GM18858 (cell line): ENCODE measurements around the gene RAB10.
"Not testable (repeated sequence)": the region's sequence is repeated elsewhere in the genome, so short reads cannot be mapped to it uniquely, and the experiment has no call there.

Source experiments
- ATAC-seq: cut with Tn5 transposase; IDR thresholded peaks from one replicate; pipeline ENCODE4 v1.9.1; 2021; ENCODE audit not compliant: unreplicated experiment

The RAB10 gene

GRCh38 chr2:26086779-26087178, 52.9 kb downstream of the RAB10 start:
- ATAC-seq = no peak

- ATAC-seq = no peak
Observed at GRCh38 chr2:26088038-26088643, 54.3 kb downstream of the RAB10 start.

- not testable (repeated sequence) for ATAC-seq
Observed at GRCh38 chr2:26088931-26089330, 55.0 kb downstream of the RAB10 start.

- ATAC-seq = no peak
Observed at GRCh38 chr2:26089337-26089736, 55.5 kb downstream of the RAB10 start.

- no peak for ATAC-seq
Observed at GRCh38 chr2:26095758-26096157, 61.9 kb downstream of the RAB10 start.

GRCh38 chr2:26099933-26100332, 66.0 kb downstream of the RAB10 start:
- no peak for ATAC-seq

- no peak for ATAC-seq
Observed at GRCh38 chr2:26100384-26100783, 66.5 kb downstream of the RAB10 start.

DNA sequence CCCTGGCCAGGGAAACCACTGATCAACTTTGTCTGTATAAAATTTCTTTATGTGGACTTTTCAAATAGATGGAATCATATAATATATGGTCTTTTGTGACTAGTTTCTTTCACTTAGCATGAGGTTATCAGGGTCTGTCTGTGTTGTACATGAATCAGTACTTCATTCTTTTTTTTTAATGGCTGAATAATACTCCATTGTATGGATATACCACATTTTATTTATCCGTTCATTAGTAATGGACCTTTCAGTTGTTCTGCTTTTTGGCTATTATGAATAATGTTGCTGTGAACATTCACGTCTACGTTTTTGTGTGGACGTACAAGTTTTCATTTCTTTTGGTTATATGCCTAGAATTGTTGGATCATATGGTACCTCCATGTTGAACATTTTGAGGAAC, 69.9 kb downstream of the RAB10 start:
- ATAC-seq = no peak

DNA sequence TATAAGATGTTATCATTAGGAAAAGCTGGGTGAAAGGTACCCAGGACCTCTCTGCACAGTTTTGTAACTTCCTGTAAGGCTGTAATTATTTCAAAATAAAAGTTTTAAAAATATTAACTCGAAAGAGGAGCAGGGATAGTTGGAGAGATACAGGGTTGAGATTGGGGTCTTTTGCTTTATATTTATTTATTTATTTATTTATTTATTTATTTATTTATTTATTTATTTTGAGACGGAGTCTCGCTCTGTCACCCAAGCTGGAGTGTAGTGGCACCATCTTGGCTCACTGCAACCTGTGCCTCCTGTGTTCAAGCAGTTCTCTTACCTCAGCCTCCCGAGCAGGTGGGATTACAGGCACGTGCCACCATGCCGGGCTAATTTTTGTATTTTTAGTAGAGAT, 74.8 kb downstream of the RAB10 start:
- not testable (repeated sequence) for ATAC-seq

DNA sequence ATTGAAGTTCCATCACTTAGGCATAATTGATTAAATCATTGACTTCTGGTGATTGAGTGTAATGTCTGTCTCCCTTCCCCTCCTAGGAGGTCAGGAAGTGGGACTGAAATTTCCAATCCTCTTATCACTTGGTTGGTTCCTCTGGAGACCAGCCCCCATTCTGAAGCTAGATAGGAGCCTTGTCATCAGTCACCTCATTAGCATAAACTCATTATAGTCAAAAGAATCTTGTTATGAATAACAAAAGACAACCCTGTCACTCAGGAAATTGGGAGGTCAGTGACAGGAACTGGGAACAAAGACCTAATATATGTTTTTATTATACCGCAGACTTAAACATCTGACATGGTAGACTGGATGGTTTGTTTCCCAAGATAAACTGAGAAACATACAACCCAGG, 78.3 kb downstream of the RAB10 start:
- no peak for ATAC-seq

DNA sequence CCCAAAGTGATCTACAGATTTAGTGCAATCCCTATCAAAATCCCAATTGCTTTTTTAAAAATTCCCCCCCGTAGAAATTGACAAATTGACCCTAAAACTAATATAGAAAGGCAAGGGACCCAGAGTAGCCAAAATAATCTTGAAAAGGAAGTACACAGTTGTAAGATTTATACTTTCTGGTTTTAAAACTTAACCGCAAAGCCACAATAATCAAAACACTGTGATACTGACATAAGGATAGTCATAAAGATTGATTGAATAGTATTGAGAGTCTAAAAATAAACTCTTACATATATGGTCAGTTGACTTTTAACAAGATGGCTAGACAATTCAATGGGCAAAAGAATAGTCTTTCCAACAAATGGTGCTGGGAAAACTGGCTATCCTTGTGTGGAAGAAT, 80.3 kb downstream of the RAB10 start:
- no peak for ATAC-seq

DNA sequence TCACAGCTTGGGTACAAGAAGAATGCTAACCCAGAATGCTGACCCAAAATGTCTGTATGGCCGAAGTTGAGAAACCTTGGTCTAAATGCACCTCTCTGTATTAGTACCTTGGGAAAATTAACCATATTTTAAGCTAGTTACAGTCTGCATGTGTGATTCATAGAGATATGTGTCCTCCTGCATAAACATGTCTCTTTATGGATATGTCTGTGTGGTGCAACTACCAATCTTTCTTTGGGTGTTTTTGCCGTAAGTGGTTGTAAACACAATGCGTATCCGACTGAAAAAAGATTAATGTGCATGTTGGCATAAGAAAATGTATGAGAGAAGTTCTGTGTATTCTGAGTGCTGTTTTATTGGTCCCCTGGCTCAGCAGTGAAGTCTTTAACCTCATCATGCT, 84.8 kb downstream of the RAB10 start:
- no peak for ATAC-seq

DNA sequence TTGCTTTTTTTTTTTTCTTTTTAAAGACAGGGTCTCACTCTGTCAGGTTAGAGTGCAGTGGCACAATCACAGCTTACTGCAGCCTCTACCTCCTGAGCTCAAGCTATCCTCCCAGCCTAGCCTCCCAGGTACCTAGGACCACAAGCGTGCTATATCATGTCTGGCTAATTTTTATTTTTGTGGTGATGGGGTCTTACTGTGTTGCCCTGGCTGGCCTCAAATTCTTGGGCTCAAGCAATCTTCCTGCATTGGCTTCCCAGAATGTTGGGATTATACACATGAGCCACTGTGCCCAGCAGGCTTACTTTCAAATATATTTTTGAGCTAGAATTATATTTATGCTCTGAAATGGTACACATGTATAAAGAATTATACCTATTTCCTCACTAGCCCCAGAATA, 85.6 kb downstream of the RAB10 start:
- ATAC-seq = no peak

DNA sequence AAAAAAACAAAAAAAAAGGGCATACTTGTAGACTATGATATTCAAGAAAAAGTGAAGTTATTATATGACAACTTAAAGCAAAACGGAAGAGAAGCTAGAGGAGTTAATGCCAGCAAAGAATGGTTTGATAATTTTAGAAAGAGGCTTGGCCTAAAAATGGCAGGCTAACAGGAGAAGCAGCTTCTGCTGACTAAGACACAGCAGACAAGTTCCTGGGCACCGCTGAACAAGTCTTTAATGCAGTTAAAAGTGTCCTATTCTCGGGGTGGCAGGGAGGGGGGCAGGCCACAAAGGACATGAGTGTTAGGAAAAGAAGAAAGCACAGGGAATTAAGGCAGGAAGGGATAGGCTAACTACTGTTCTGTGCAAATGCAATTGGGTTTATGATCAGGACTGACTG, 88.7 kb downstream of the RAB10 start:
- no peak for ATAC-seq

GRCh38 chr2:26123426-26123825, 89.5 kb downstream of the RAB10 start:
- ATAC-seq = no peak

DNA sequence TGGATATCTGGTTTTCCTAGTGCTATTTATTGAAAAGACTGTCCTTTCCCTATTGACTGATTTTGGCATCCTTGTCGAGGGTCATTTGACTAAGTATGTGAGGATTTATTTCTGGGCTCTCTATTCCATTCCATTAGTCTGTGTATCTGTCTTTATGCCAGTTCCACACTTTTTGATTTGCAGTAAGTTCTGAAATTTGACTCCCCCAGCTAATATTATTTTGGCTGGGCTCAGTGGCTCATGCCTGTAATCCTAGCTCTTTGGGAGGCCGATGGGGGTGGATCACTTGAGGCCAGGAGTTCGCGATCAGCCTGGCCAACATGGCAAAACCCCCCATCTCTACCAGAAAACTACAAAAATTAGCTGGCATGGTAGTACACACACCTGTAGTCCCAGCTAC, 92.2 kb downstream of the RAB10 start:
- ATAC-seq = no peak

DNA sequence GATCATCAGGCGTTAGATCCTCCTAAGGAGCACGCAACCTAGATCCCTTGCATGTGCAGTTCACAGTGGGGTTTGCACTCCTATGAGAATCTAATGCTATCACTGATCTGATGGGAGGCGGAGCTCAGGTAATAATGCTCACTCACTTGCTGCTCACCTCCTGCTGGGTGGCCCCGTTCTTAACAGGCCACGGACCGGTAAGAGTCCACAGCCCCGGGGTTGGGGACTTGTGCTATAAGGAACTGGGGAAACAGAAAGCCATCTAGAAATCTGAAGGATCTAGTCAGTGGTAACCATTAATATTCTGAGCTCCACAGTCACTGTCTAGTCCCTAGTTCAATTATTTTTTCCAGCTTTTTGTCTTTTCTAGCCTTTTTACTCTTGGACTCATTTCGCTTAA, 94.3 kb downstream of the RAB10 start:
- no peak for ATAC-seq

- ATAC-seq = no peak
Observed at GRCh38 chr2:26130763-26131162, 96.9 kb downstream of the RAB10 start.

GRCh38 chr2:26136451-26136850, 102.6 kb downstream of the RAB10 start:
- ATAC-seq = no peak

DNA sequence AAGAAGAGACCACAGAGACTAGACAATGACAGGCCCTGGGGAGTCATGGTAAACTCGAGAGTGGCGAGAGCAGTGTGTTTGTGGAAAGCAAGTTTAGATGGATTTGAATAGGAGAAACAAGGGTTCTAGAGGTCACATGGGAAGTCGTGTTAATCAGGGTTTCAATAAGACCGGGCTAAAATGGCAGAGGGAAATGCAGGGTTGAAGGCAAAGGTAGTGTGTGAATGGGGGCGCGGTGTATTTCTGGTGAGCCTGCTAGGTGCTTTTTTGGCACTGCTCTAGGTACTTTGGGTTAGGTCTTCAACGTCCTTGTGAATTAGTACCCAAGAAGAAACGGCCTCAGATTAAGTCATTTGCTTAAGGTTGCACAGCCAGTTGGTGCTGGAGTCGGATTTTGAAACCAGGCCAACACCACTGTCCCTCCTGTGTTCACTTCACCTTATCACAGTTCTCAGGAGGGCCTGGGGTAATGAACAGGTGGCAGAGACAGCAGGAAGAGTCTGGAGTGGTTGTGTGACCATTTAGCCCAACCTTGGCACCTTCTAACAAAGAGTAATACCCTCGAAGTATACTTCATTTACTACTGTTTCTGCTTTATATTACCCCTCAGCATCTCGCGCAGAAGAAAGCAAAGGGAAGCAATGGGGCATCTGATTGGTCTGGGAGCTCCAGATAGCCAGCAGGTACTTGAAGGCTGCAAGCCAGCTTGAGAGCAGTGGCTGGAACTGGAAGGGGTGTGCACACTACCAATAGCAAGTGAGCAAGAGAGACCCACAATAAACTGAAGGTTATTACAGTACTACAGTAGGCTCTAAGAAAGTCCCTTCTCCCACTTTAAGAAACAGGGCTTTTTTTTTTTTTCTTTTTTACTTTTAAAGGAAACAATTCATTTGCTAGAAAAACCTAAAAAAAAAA, 105.6 kb downstream of the RAB10 start:
- no peak for ATAC-seq

DNA sequence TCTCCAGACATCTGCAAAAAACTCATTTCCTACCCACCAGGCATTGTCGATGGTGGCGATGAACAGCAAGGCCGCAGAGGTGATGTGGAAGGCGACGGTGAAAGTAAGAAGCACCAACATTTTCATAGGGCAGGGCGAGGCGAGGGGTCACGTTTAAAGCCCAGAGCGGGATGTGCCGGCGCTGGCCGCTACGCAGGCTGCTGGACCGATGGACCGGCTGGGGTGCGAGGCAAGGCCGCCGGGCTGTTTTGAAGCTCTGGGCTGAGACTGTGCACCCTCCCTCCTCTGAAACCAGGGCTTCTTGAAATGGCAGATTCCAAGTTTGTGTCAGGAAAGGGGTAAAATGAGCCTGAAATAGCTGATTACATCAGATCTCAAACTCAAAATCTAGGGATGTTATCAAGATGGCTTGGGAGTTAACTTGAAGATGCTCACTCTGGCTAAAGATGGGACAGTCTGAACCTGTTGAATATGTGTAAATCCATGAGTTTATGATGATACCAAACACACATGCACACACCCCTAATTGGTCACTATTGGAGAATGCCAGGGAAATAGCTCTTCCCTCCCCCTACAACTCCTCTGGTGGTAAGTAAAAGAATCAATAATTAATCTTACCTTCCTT, 107.4 kb downstream of the RAB10 start:
- ATAC-seq = no peak

DNA sequence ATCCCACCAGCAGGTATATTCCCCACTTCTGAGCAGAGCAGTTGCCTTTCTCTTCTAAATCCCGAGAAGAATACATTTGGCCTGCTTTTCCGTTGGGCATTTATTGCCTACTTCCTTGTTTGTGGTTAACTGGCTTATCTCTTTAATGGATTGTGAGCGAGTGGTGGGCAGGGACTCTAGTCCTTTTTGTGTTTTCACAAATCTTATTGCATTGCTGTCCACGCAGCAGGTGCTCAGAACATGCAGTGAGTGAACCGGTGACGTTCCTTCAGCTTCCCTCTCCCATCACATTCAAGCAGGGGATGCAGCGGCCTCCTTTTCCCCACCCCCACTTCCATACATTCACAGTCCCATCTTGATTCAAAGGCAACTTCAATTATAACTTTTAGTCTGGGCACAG, 110.1 kb downstream of the RAB10 start:
- no peak for ATAC-seq
